Right hindlimb (tissue), 1 donor: ENCODE measurements around the gene ZNF740.
A peak's percentile ranks its signal among the peaks of the same experiment; 100 is the strongest.

Source experiments
- DNase-seq: peaks from one replicate; pipeline ENCODE4 v3.0.0-alpha.2; 2018

Gene ZNF740

GRCh38 chr12:53217051-53217930 is 36.8 kb downstream of the ZNF740 start:
- no peak for DNase-seq

GRCh38 chr12:53217931-53218307 is 37.4 kb downstream of the ZNF740 start:
- no peak for DNase-seq

- peak; percentile 80 for DNase-seq
These were observed 38.2 kb downstream of the ZNF740 start for GRCh38 chr12:53218551-53219291.

- no peak for DNase-seq
These were observed 38.9 kb downstream of the ZNF740 start for GRCh38 chr12:53219292-53219955.

GRCh38 chr12:53219956-53220693 is 39.6 kb downstream of the ZNF740 start:
- peak; percentile 86 for DNase-seq

GRCh38 chr12:53220694-53221202 is 40.2 kb downstream of the ZNF740 start:
- DNase-seq = peak; percentile 96

- DNase-seq = peak; percentile 87
These were observed 40.9 kb downstream of the ZNF740 start for GRCh38 chr12:53221203-53222080.

GRCh38 chr12:53222170-53222721 is 41.7 kb downstream of the ZNF740 start:
- no peak for DNase-seq

GRCh38 chr12:53222806-53223261 is 42.3 kb downstream of the ZNF740 start:
- no peak for DNase-seq

GRCh38 chr12:53223389-53224060 is 43.0 kb downstream of the ZNF740 start:
- peak; percentile 86 for DNase-seq

- DNase-seq = peak; percentile 46
These were observed 43.8 kb downstream of the ZNF740 start for GRCh38 chr12:53224061-53224896.

GRCh38 chr12:53224897-53225634 is 44.5 kb downstream of the ZNF740 start:
- DNase-seq = peak; percentile 84

- peak; percentile 52 for DNase-seq
These were observed 45.3 kb downstream of the ZNF740 start for GRCh38 chr12:53225635-53226424.

GRCh38 chr12:53226815-53227214 is 46.3 kb downstream of the ZNF740 start:
- DNase-seq = no peak

GRCh38 chr12:53227341-53227740 is 46.8 kb downstream of the ZNF740 start:
- DNase-seq = no peak

GRCh38 chr12:53227836-53228235 is 47.3 kb downstream of the ZNF740 start:
- no peak for DNase-seq

- DNase-seq = no peak
These were observed 48.9 kb downstream of the ZNF740 start for GRCh38 chr12:53229454-53229853.
